IMR-90 (cell line): ENCODE results near the gene TBC1D30. TPM values are rescaled to one million over a fixed set of nuclear protein-coding genes. Genes with fewer than 3 reads are reported as not detected.

Source experiments
- ATAC-seq: fragments of 200-7000 bp; cut with Tn5 transposase; 2 replicates; pipeline ENCODE4 v1.9.1; 2020; ENCODE audit warnings: low read depth, mild to moderate bottlenecking, moderate library complexity
- BruUV-seq: library from RNA; stranded (reverse); fragments of 400-500 nt; replicated peaks from 2 replicates; lab custom pipeline; 2021; lab: Mats Ljungman, UMichigan
- CTCF ChIA-PET: fragments of 300-600 bp; formaldehyde crosslinking; extraction: SDS; loops from one replicate; lab custom pipeline; 2021; ENCODE audit warnings: antibody characterized with exemption; lab: Yijun Ruan, JAX
- POLR2A ChIA-PET: fragments of 300-600 bp; sonication (Branson Sonifier 250); formaldehyde crosslinking; loops from one replicate; lab custom pipeline; 2022; ENCODE audit warnings: antibody characterized with exemption; ENCODE audit not compliant: unreplicated experiment; lab: Charles Lee
- DNase-seq: peaks from one replicate; pipeline ENCODE4 v3.0.0; 2013
- H2AFZ ChIP-seq: replicated peaks from 2 replicates; pipeline ENCODE3; 2013; ENCODE audit warnings: low read length, mild to moderate bottlenecking; ENCODE audit not compliant: poor library complexity
- H2AK5ac ChIP-seq: 2 replicates; pipeline ENCODE4 v1.6.1; 2013; ENCODE audit warnings: low read depth, low read length, inconsistent platforms
- H2AK9ac ChIP-seq: replicated peaks from 2 replicates; pipeline ENCODE3; 2013; ENCODE audit warnings: mild to moderate bottlenecking, low read depth, low read length, moderate library complexity; ENCODE audit not compliant: poor library complexity
- H2BK120ac ChIP-seq: 2 replicates; pipeline ENCODE4 v1.6.1; 2013; ENCODE audit warnings: low read depth, low read length, inconsistent platforms
- H2BK15ac ChIP-seq: 3 replicates; pipeline ENCODE4 v1.6.1; 2013; ENCODE audit warnings: low read depth, low read length, inconsistent platforms
- H2BK20ac ChIP-seq: 2 replicates; pipeline ENCODE4 v1.6.1; 2013; ENCODE audit warnings: low read depth, mild to moderate bottlenecking, inconsistent platforms, low read length, moderate library complexity
- H2BK5ac ChIP-seq: 2 replicates; pipeline ENCODE4 v1.6.1; 2013; ENCODE audit warnings: mild to moderate bottlenecking, low read depth, low read length, inconsistent platforms; ENCODE audit not compliant: poor library complexity, severe bottlenecking
- H3K14ac ChIP-seq: replicated peaks from 2 replicates; pipeline ENCODE4 v1.6.1; 2013; ENCODE audit warnings: low read depth, low read length, inconsistent platforms
- H3K18ac ChIP-seq: 2 replicates; pipeline ENCODE4 v1.6.1; 2013; ENCODE audit warnings: low read depth, low read length, control low read depth
- H3K23ac ChIP-seq: 2 replicates; pipeline ENCODE4 v1.6.1; 2013; ENCODE audit warnings: low read depth, low read length, inconsistent platforms
- H3K27ac ChIP-seq: 2 replicates; pipeline ENCODE4 v1.5.1; 2013; ENCODE audit warnings: mild to moderate bottlenecking, control low read depth, low read length; ENCODE audit not compliant: insufficient read depth
- H3K27me3 ChIP-seq: 2 replicates; pipeline ENCODE4 v1.6.1; 2013; ENCODE audit warnings: low read length; ENCODE audit not compliant: control insufficient read depth, insufficient read depth
- H3K36me3 ChIP-seq: 2 replicates; pipeline ENCODE4 v1.6.1; 2013; ENCODE audit warnings: low read length, mixed read lengths; ENCODE audit not compliant: control insufficient read depth, insufficient read depth
- H3K4ac ChIP-seq: 2 replicates; pipeline ENCODE4 v1.6.1; 2013; ENCODE audit warnings: low read depth, low read length, inconsistent platforms
- H3K4me1 ChIP-seq: 2 replicates; pipeline ENCODE4 v1.6.1; 2013; ENCODE audit warnings: low read length, mixed read lengths; ENCODE audit not compliant: control insufficient read depth, insufficient read depth
- H3K4me2 ChIP-seq: 2 replicates; pipeline ENCODE4 v1.6.1; 2013; ENCODE audit warnings: low read depth, mild to moderate bottlenecking, control low read depth, low read length, moderate library complexity
- H3K4me3 ChIP-seq: 2 replicates; pipeline ENCODE4 v1.5.1; 2013; ENCODE audit warnings: low read depth, mild to moderate bottlenecking, control low read depth, low read length, moderate library complexity; ENCODE audit not compliant: insufficient read depth
- H3K56ac ChIP-seq: 2 replicates; pipeline ENCODE4 v1.6.1; 2013; ENCODE audit warnings: low read length, inconsistent platforms; ENCODE audit not compliant: insufficient read depth; ENCODE audit errors: extremely low read depth
- H3K79me1 ChIP-seq, 2 experiments: 2 replicates each; pipeline ENCODE4 v1.6.1; 2013; ENCODE audit warnings: low read length in 2 of 2, inconsistent platforms in 1 of 2, low read depth in 1 of 2
- H3K9ac ChIP-seq: 2 replicates; pipeline ENCODE4 v1.6.1; 2013; ENCODE audit warnings: low read depth, low read length, control low read depth
- H3K9me1 ChIP-seq: 2 replicates; pipeline ENCODE4 v1.6.1; 2013; ENCODE audit warnings: low read length, inconsistent platforms; ENCODE audit not compliant: insufficient read depth
- H3K9me3 ChIP-seq: 2 replicates; pipeline ENCODE4 v1.6.1; 2013; ENCODE audit warnings: low read length; ENCODE audit not compliant: control insufficient read depth, insufficient read depth
- H4K20me1 ChIP-seq: 2 replicates; pipeline ENCODE4 v1.6.1; 2013; ENCODE audit warnings: low read length, inconsistent platforms; ENCODE audit not compliant: insufficient read depth
- H4K5ac ChIP-seq: 2 replicates; pipeline ENCODE4 v1.6.1; 2013; ENCODE audit warnings: mild to moderate bottlenecking, low read depth, low read length, control low read depth
- H4K8ac ChIP-seq, 2 experiments: 2 replicates each; pipeline ENCODE4 v1.6.1; 2013; ENCODE audit warnings: low read depth in 2 of 2, low read length in 2 of 2, control low read depth in 1 of 2, inconsistent platforms in 1 of 2
- H4K91ac ChIP-seq: 2 replicates; pipeline ENCODE4 v1.6.1; 2013; ENCODE audit warnings: low read depth, low read length, inconsistent platforms; ENCODE audit not compliant: insufficient read depth
- BHLHE40 ChIP-seq: fragments of 150-350 bp; IDR thresholded peaks from 2 replicates; pipeline ENCODE4 v1.6.1; 2016; ENCODE audit warnings: mild to moderate bottlenecking, low read depth, low read length
- CEBPB ChIP-seq: IDR thresholded peaks from 2 replicates; pipeline ENCODE4 v1.6.1; 2012; ENCODE audit warnings: low read depth, low read length, improper control_type of control experiment
- CHD1 ChIP-seq: IDR thresholded peaks from 2 replicates; pipeline ENCODE4 v1.6.1; 2012; ENCODE audit warnings: low read depth, low read length, improper control_type of control experiment
- MAZ ChIP-seq: IDR thresholded peaks from 2 replicates; pipeline ENCODE4 v1.6.1; 2012; ENCODE audit warnings: low read depth, mild to moderate bottlenecking, low read length, improper control_type of control experiment, moderate library complexity, borderline replicate concordance
- MXI1 ChIP-seq: IDR thresholded peaks from 2 replicates; pipeline ENCODE4 v1.6.1; 2012; ENCODE audit warnings: low read depth, mild to moderate bottlenecking, low read length, moderate library complexity, borderline replicate concordance
- SMC3 ChIP-seq: fragments of 150-350 bp; IDR thresholded peaks from 2 replicates; pipeline ENCODE4 v1.6.1; 2016; ENCODE audit warnings: low read depth, mild to moderate bottlenecking, antibody characterized with exemption, low read length, moderate library complexity
- WGBS, 2 experiments: methylation state at CpG; one replicate each; pipeline versions ENCODE4 v1.1.5 to v1.1.7; 2013; ENCODE audit warnings: missing lambda C conversion rate in 2 of 2; ENCODE audit not compliant: insufficient read length in 1 of 2; ENCODE audit errors: extremely low coverage in 2 of 2; 5-methylcytosine and 5-hydroxymethylcytosine counted together
- dilution Hi-C: fragments of 300-500 bp; cut with HindIII; formaldehyde crosslinking; loops from one replicate; pipeline ENCODE4 v1.14.3; 2018; ENCODE audit warnings: low sequenced_read_pairs; ENCODE audit not compliant: unreplicated experiment
- in situ Hi-C: fragments of 300-500 bp; cut with MboI; formaldehyde crosslinking; loops from 3 replicates; pipeline ENCODE4 v1.14.3; 2019; ENCODE audit warnings: low sequenced_read_pairs, inconsistent platforms, mixed read lengths
- intact Hi-C: fragments of 100-400 bp; cut with micrococcal nuclease; formaldehyde crosslinking; loops from 2 replicates; pipeline ENCODE4 v1.10.0; 2022
- polyA plus RNA-seq, 3 experiments: library from polyadenylated mRNA; depleted of rRNA; stranded (reverse); fragments of >200 nt; gene quantifications; 2 replicates each; pipeline ENCODE4 v1.2.3, GENCODE V29; 2012; ENCODE audit warnings: low replicate concordance in 1 of 3
- total RNA-seq: library from RNA; depleted of rRNA; stranded (reverse); fragments of >200 nt; gene quantifications from 2 replicates; pipeline ENCODE4 v1.2.3, GENCODE V29; 2012
- TF ChIP-seq, protein P1 (sequence below): conservative IDR thresholded peaks from 2 replicates; pipeline ENCODE4 v1.5.1; 2012; ENCODE audit warnings: mild to moderate bottlenecking, low read depth, low read length, improper control_type of control experiment

TBC1D30 gene
- total and polyA plus RNA-seq, 2 of the 4 experiments (the other 2 are of a cell fraction) = 0.18 to 0.24 TPM

DNA sequence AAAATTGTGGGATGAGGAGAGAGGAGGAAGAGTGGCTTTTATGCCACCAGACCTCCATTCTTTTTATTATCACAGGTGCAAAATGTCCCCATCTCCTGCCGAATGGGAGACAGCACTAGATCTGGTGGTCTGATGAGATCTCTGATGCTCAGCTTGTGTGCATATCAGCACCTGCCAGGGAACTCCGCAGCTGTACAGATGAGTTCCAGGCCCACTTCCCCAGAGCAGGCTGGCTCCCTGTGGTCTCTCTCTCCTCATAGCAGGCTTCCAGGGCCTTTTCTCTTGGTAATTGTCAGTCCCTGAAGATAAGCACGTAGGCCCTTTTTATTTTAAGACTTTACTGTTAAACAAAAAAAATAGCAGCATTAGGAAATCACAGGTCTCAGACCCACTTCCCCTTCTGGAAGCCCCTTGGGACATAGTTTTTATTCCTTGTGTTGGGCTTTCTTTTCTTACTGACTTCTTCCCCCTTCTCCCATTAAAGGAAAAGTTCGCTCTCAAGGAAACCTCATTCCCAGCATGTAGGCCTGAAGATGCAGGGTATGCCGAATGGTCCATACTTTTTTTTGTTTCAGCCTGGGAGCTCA is 4.5 kb upstream of the TBC1D30 start:
- Histone ChIP-seq H3K79me1 (no peaks in the 10 kb centered on the region), H2BK20ac (no peak overlapping the region), H2AFZ (no peak overlapping the region), H2BK120ac (no peak overlapping the region), H2AK5ac (no peak overlapping the region), H3K4ac (no peak overlapping the region), H3K56ac (no peak overlapping the region), H2BK5ac (no peak overlapping the region), H3K27me3 (peaks cover 23% of the 10 kb centered on the region), H3K4me1 (no peaks in the 10 kb centered on the region), H3K18ac (no peak overlapping the region), H3K9me3 (no peaks in the 10 kb centered on the region; the same call in none of the 2 replicates), H4K20me1 (no peaks in the 10 kb centered on the region), H3K23ac (no peak overlapping the region), H3K27ac (no peak overlapping the region), H3K36me3 (no peaks in the 10 kb centered on the region), H3K4me3 (no peak overlapping the region), H3K9me1 (no peaks in the 10 kb centered on the region), H2BK15ac (no peak overlapping the region), H3K4me2 (no peak overlapping the region), H4K5ac (no peak overlapping the region), H3K9ac (no peak overlapping the region), H4K91ac (no peak overlapping the region), H3K14ac (no peak overlapping the region), H2AK9ac (no peak overlapping the region), H4K8ac (no peak overlapping the region)
- ChIA-PET POLR2A (no interaction called here), CTCF (no interaction called here)
- in situ Hi-C loops (no loop called here), intact Hi-C loops (no loop called here), dilution Hi-C loops (no loop called here)
- TF ChIP-seq SMC3 (no peak), MAZ (no peak), CHD1 (no peak), BHLHE40 (no peak), MXI1 (no peak), CEBPB (no peak)
- TF ChIP-seq, protein P1, sequence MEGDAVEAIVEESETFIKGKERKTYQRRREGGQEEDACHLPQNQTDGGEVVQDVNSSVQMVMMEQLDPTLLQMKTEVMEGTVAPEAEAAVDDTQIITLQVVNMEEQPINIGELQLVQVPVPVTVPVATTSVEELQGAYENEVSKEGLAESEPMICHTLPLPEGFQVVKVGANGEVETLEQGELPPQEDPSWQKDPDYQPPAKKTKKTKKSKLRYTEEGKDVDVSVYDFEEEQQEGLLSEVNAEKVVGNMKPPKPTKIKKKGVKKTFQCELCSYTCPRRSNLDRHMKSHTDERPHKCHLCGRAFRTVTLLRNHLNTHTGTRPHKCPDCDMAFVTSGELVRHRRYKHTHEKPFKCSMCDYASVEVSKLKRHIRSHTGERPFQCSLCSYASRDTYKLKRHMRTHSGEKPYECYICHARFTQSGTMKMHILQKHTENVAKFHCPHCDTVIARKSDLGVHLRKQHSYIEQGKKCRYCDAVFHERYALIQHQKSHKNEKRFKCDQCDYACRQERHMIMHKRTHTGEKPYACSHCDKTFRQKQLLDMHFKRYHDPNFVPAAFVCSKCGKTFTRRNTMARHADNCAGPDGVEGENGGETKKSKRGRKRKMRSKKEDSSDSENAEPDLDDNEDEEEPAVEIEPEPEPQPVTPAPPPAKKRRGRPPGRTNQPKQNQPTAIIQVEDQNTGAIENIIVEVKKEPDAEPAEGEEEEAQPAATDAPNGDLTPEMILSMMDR = no peak
- 100% methylated on average over 1 of the region's 5 CpGs; no CpG with 5 or more reads in 1 of the 2 experiments for WGBS, 2 experiments
- no peak for ATAC-seq
- DNase-seq = no peak
- BruUV-seq = no TSS peak
